GM19395 (cell line): Measurements from ENCODE around the gene RET.
"Not testable (repeated sequence)": the region's sequence is repeated elsewhere in the genome, so short reads cannot be mapped to it uniquely, and the experiment has no call there.

ENCODE experiments used
- ATAC-seq: cut with Tn5 transposase; IDR thresholded peaks from one replicate; pipeline ENCODE4 v1.9.1; 2021; ENCODE audit warnings: mild to moderate bottlenecking, moderate library complexity; ENCODE audit not compliant: unreplicated experiment

The RET gene

GRCh38 chr10:43076311-43076875 is 476 bp upstream of the RET start:
- ATAC-seq, result no peak

- ATAC-seq, result no peak
Observed at GRCh38 chr10:43077421-43078171, 727 bp downstream of the RET start.

GRCh38 chr10:43078175-43078985 is 1.5 kb downstream of the RET start:
- no peak for ATAC-seq

GRCh38 chr10:43078986-43079273 is 2.1 kb downstream of the RET start:
- no peak for ATAC-seq

GRCh38 chr10:43079856-43080255 is 3.0 kb downstream of the RET start:
- no peak for ATAC-seq

- no peak for ATAC-seq
Observed at GRCh38 chr10:43082087-43082486, 5.2 kb downstream of the RET start.

GRCh38 chr10:43082746-43083145 is 5.9 kb downstream of the RET start:
- no peak for ATAC-seq

- ATAC-seq, result no peak
Observed at GRCh38 chr10:43083764-43084163, 6.9 kb downstream of the RET start.

GRCh38 chr10:43084812-43085211 is 7.9 kb downstream of the RET start:
- ATAC-seq, result no peak

- no peak for ATAC-seq
Observed at GRCh38 chr10:43086321-43086942, 9.6 kb downstream of the RET start.

GRCh38 chr10:43089519-43089918 is 12.7 kb downstream of the RET start:
- ATAC-seq, result no peak

- no peak for ATAC-seq
Observed at GRCh38 chr10:43090188-43090587, 13.3 kb downstream of the RET start.

GRCh38 chr10:43090664-43091063 is 13.8 kb downstream of the RET start:
- ATAC-seq, result no peak

GRCh38 chr10:43091846-43092245 is 15.0 kb downstream of the RET start:
- ATAC-seq, result no peak

- ATAC-seq, result no peak
Observed at GRCh38 chr10:43093423-43094076, 16.7 kb downstream of the RET start.

GRCh38 chr10:43094085-43094484 is 17.2 kb downstream of the RET start:
- no peak for ATAC-seq

GRCh38 chr10:43099339-43099738 is 22.5 kb downstream of the RET start:
- not testable (repeated sequence) for ATAC-seq

- ATAC-seq, result no peak
Observed at GRCh38 chr10:43099928-43100327, 23.1 kb downstream of the RET start.

GRCh38 chr10:43100366-43100765 is 23.5 kb downstream of the RET start:
- ATAC-seq, result no peak

GRCh38 chr10:43102063-43102828 is 25.4 kb downstream of the RET start:
- no peak for ATAC-seq
